ENCODE results near the gene MYLIP.

MYLIP gene

GRCh38 chr6:16137451-16137801 lies 8.5 kb downstream of the MYLIP start:
- DNase-seq (ENCODE audit: low read depth in 2 of 2, low spot score in 1 of 2): no peak

- DNase-seq (ENCODE audit: low read depth in 2 of 2, low spot score in 1 of 2): no peak
Measured at GRCh38 chr6:16139556-16139955, 10.7 kb downstream of the MYLIP start.

GRCh38 chr6:16140607-16141006 lies 11.7 kb downstream of the MYLIP start:
- no peak for DNase-seq (ENCODE audit: low read depth in 2 of 2, low spot score in 1 of 2)

- DNase-seq (ENCODE audit: low read depth in 2 of 2, low spot score in 1 of 2): no peak
Measured at GRCh38 chr6:16141514-16141913, 12.6 kb downstream of the MYLIP start.

- no peak for DNase-seq (ENCODE audit: low read depth in 2 of 2, low spot score in 1 of 2)
Measured at GRCh38 chr6:16145038-16145437, 16.2 kb downstream of the MYLIP start.

- DNase-seq (ENCODE audit: low read depth in 2 of 2, low spot score in 1 of 2): no peak
Measured at GRCh38 chr6:16146028-16146427, 17.1 kb downstream of the MYLIP start.

GRCh38 chr6:16146527-16146955 lies 17.7 kb downstream of the MYLIP start:
- no peak for DNase-seq (ENCODE audit: low read depth in 2 of 2, low spot score in 1 of 2)

GRCh38 chr6:16148498-16148897 lies 19.6 kb downstream of the MYLIP start:
- no peak for DNase-seq (ENCODE audit: low read depth in 2 of 2, low spot score in 1 of 2)

GRCh38 chr6:16149305-16149704 lies 20.4 kb downstream of the MYLIP start:
- no peak for DNase-seq (ENCODE audit: low read depth in 2 of 2, low spot score in 1 of 2)

- no peak for DNase-seq (ENCODE audit: low read depth in 2 of 2, low spot score in 1 of 2)
Measured at GRCh38 chr6:16150098-16150497, 21.2 kb downstream of the MYLIP start.

GRCh38 chr6:16153211-16153820 lies 24.4 kb downstream of the MYLIP start:
- DNase-seq (ENCODE audit: low read depth in 2 of 2, low spot score in 1 of 2): no peak

GRCh38 chr6:16154904-16155303 lies 26.0 kb downstream of the MYLIP start:
- no peak for DNase-seq (ENCODE audit: low read depth in 2 of 2, low spot score in 1 of 2)

- no peak for DNase-seq (ENCODE audit: low read depth in 2 of 2, low spot score in 1 of 2)
Measured at GRCh38 chr6:16157492-16157891, 28.6 kb downstream of the MYLIP start.

- no peak for DNase-seq (ENCODE audit: low read depth in 2 of 2, low spot score in 1 of 2)
Measured at GRCh38 chr6:16157909-16158308, 29.0 kb downstream of the MYLIP start.

- no peak for DNase-seq (ENCODE audit: low read depth in 2 of 2, low spot score in 1 of 2)
Measured at GRCh38 chr6:16158943-16159557, 30.2 kb downstream of the MYLIP start.

- DNase-seq (ENCODE audit: low read depth in 2 of 2, low spot score in 1 of 2): no peak
Measured at GRCh38 chr6:16160794-16161193, 31.9 kb downstream of the MYLIP start.

- no peak for DNase-seq (ENCODE audit: low read depth in 2 of 2, low spot score in 1 of 2)
Measured at GRCh38 chr6:16162003-16162402, 33.1 kb downstream of the MYLIP start.

GRCh38 chr6:16163066-16163465 lies 34.2 kb downstream of the MYLIP start:
- no peak for DNase-seq (ENCODE audit: low read depth in 2 of 2, low spot score in 1 of 2)

- DNase-seq (ENCODE audit: low read depth in 2 of 2, low spot score in 1 of 2): no peak
Measured at GRCh38 chr6:16163535-16164300, 34.8 kb downstream of the MYLIP start.

- no peak for DNase-seq (ENCODE audit: low read depth in 2 of 2, low spot score in 1 of 2)
Measured at GRCh38 chr6:16165641-16166040, 36.8 kb downstream of the MYLIP start.

GRCh38 chr6:16166871-16167608 lies 38.2 kb downstream of the MYLIP start:
- DNase-seq (ENCODE audit: low read depth in 2 of 2, low spot score in 1 of 2): no peak

- DNase-seq (ENCODE audit: low read depth in 2 of 2, low spot score in 1 of 2): no peak
Measured at GRCh38 chr6:16168121-16168520, 39.2 kb downstream of the MYLIP start.
